WERI-Rb-1 (cell line): Measurements from ENCODE around the gene ONECUT2.

Experiments used
- DNase-seq: peaks from one replicate; pipeline ENCODE4 v3.0.0-alpha.2; 2020
- H3K27ac ChIP-seq: fragments of 250-450 bp; sonication (Bioruptor Pico); 2 replicates; pipeline ENCODE4 v1.5.1; 2020; ENCODE audit warnings: mild to moderate bottlenecking, moderate library complexity
- H3K27me3 ChIP-seq: fragments of 250-450 bp; sonication (Bioruptor Pico); 2 replicates; pipeline ENCODE4 v1.5.1; 2021; ENCODE audit warnings: mild to moderate bottlenecking, low read depth, moderate library complexity; ENCODE audit not compliant: insufficient read depth, severe bottlenecking
- H3K36me3 ChIP-seq: fragments of 250-450 bp; sonication (Bioruptor Pico); 2 replicates; pipeline ENCODE4 v1.5.1; 2020; ENCODE audit warnings: mild to moderate bottlenecking, moderate library complexity
- H3K4me3 ChIP-seq: 2 replicates; pipeline ENCODE4 v1.5.1; 2011; ENCODE audit warnings: low read depth, mild to moderate bottlenecking, control low read depth, low read length
- H3K9me3 ChIP-seq: fragments of 250-450 bp; sonication (Bioruptor Pico); 2 replicates; pipeline ENCODE4 v1.5.1; 2021; ENCODE audit warnings: mild to moderate bottlenecking, moderate library complexity; ENCODE audit not compliant: severe bottlenecking
- TF ChIP-seq, protein P1 (sequence below): IDR thresholded peaks from 2 replicates; pipeline ENCODE4 v1.5.1; 2011; ENCODE audit warnings: low read depth, mild to moderate bottlenecking, control low read depth, inconsistent platforms, low read length

The ONECUT2 gene

DNA sequence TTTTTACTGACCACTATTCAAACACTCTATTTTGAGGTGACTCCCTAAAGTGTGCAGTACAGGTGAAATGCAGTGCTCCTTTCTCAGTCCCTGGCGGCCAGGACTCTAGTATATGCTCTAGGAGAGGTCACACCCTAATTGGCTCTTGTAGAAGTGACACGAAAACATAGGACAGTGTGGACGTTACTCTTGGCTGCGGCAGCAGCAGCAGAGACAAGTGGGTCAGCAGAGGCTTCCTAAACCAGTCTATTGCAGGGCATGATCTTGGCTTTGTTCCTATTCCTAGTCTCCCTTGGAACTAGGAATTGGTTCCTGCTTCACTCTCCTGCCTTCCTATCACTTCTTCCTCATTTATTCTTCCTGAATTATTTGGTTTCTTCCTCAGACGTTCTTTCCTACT is 10.1 kb upstream of the ONECUT2 start:
- H3K4me3 ChIP-seq: no peak overlapping the region
- peaks cover 2% of the 10 kb centered on the region for H3K9me3 ChIP-seq
- no peaks in the 10 kb centered on the region for H3K36me3 ChIP-seq
- TF ChIP-seq, protein P1, sequence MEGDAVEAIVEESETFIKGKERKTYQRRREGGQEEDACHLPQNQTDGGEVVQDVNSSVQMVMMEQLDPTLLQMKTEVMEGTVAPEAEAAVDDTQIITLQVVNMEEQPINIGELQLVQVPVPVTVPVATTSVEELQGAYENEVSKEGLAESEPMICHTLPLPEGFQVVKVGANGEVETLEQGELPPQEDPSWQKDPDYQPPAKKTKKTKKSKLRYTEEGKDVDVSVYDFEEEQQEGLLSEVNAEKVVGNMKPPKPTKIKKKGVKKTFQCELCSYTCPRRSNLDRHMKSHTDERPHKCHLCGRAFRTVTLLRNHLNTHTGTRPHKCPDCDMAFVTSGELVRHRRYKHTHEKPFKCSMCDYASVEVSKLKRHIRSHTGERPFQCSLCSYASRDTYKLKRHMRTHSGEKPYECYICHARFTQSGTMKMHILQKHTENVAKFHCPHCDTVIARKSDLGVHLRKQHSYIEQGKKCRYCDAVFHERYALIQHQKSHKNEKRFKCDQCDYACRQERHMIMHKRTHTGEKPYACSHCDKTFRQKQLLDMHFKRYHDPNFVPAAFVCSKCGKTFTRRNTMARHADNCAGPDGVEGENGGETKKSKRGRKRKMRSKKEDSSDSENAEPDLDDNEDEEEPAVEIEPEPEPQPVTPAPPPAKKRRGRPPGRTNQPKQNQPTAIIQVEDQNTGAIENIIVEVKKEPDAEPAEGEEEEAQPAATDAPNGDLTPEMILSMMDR: no peak
- DNase-seq: no peak
- no peak overlapping the region for H3K27ac ChIP-seq
- no peaks in the 10 kb centered on the region for H3K27me3 ChIP-seq

DNA sequence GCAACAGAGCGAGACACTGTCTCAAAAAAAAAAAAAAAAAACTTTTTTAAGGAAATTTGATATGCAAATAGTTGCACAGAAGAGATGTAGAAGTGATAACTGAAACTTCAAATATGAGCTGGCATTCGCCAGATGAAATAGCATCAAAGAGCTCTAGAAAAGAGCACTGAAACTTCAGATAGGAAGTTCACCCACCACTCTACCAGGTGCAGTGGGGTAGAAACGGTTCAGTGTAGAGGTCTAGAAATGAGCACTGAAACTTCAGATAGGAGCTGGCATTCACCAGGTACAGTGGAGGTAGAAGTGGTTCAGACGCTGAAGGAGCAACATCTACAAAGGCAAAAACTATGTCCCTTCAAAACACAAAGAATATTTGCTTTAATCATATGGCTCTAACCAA is 9.0 kb upstream of the ONECUT2 start:
- TF ChIP-seq, protein P1: no peak
- no peak overlapping the region for H3K27ac ChIP-seq
- DNase-seq: no peak
- H3K4me3 ChIP-seq: no peak overlapping the region
- H3K36me3 ChIP-seq: no peaks in the 10 kb centered on the region
- H3K9me3 ChIP-seq: peaks cover 2% of the 10 kb centered on the region
- no peaks in the 10 kb centered on the region for H3K27me3 ChIP-seq

DNA sequence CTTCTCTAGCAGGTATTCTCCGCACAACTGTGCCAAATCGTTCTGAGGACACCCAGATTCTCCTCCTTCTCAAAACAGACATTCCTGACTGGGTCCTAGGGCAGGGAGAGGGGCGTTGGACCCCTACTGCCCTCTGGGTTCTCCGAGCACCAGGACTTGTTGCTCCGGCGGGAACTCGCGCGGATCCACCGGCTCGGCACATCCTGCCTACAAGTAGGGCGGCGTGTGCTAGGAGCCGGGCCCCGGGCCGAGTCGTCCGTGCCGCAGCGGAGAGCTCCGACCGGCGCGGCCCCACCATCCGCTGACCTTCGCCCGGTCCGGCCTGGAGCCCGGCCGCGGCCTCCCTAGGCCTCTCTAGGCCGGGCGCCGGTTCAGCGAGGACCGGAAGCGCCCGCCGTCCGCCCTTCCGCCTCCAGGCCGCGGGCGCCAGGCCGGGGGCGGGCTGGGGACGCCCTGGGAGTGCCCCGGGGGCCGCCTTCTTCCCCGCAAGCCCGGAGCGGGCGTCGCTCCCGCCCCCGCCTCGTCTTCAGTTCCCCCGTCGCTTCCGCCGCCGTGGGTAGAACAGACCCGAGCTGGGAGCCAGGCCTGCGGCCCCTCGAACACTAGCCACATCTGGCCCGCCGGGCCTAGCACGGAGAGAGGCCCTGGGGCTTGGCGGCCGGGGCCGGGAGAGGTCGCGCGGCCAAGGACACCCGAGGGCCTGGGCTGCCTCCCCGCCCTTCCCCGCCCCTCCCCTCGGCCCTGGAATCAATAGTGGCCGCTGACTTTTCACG is 7.6 kb upstream of the ONECUT2 start:
- no peak overlapping the region for H3K4me3 ChIP-seq
- H3K36me3 ChIP-seq: no peaks in the 10 kb centered on the region
- TF ChIP-seq, protein P1: no peak
- no peaks in the 10 kb centered on the region for H3K27me3 ChIP-seq
- no peak for DNase-seq
- peaks cover 2% of the 10 kb centered on the region for H3K9me3 ChIP-seq
- no peak overlapping the region for H3K27ac ChIP-seq

DNA sequence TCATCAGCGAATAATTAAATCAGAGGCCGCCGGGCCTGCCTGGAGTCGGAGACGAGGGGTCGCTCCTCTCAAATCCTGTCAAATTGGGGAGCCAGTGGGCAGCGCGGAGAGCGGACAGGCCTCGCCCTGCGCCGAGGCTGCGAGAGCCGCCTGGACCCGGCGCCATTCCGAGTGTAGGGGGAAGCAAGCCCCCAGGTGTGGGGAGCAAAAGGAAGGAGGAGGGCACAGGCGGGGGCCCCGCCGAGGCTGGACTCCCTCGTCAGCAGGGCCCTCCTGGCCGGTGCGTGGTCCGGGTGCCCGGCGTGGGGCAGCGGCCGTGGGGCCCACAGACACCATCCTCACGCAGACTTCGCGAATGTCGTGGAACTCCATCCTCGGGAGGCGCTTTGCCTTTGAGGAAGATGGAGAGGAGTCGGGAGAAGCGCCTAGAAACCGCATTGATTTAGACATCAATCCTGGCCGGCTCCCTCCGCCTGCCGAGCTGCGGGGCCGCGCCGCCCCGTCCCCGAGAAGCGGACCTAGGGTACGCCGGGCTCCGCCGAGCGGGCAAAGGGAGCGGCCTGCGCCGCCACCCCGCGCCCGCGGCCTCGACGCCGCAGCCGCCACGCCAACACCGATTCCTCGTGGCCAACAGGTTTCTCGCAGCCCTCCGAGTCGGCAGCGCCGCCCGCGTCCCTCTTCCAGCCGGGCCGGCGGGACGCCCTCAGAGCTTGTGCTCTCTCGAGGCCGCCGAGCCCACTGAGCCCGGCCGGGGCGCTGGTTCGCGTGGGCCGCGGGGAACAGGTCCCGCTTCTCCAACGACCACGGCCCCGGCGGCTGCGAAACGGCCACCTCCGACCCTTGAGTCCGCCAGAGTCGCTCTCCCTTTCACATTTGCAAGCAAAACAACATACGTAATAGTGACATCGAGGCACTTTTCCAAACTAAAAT is 6.7 kb upstream of the ONECUT2 start:
- Histone ChIP-seq H3K36me3 (no peaks in the 10 kb centered on the region), H3K4me3 (no peak overlapping the region), H3K27ac (no peak overlapping the region), H3K27me3 (no peaks in the 10 kb centered on the region), H3K9me3 (peaks cover 2% of the 10 kb centered on the region)
- TF ChIP-seq, protein P1: no peak
- no peak for DNase-seq

DNA sequence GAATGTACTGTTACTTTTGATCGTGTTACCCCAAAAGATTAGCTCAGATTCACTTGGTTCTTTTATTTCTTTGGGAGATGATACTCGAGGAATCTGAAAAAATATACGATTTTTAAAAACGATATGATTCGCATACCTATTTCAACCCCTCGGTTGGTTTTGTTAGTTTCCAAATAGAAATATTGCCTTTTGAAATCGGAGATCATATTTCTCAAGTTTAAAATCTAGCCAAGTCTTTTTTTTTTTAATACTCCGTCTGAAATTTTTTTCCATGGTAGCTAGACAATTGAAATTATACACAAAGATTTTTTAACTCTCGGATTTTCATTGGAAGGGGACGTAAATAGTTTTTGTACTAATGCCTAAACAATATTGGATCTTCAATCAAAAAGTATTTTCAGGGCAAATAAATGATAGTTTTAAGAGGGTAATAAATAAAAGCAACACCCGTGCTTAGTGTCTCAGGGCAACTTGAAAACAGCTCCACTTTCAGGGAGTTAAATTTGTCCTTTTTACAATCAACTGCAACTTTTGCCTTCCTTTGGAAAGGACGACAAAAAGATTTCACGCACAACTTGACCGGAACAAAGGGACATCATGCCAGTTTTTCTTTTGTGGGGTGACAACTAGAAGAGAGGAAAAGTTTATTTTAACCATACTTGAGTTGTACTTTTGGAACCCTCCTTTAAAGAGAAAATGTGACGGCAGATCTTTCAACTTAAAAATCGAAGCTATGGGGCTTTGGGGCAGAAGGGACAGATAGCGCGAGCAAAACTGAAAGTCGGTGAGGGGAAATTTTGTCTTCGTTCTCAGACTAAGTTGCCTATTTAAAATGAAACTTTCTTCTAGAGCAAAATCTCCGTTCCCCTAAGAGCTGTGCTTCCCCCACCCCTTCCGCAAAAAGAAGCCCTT is 5.8 kb upstream of the ONECUT2 start:
- TF ChIP-seq, protein P1: no peak
- Histone ChIP-seq H3K27ac (no peak overlapping the region), H3K36me3 (no peaks in the 10 kb centered on the region), H3K27me3 (no peaks in the 10 kb centered on the region), H3K4me3 (no peak overlapping the region), H3K9me3 (peaks cover 2% of the 10 kb centered on the region)
- DNase-seq: no peak
